ENCODE results near the gene DCAF5.

Gene DCAF5

GRCh38 chr14:69108358-69108757 lies 44.6 kb downstream of the DCAF5 start:
- no peak overlapping the region for H3K27ac ChIP-seq
- no peak for TF ChIP-seq ZFX (IDR thresholded peaks at IDR 0.05; ENCODE audit: borderline replicate concordance)
- TF ChIP-seq CTCF (IDR thresholded peaks at IDR 0.05) = no peak

- TF ChIP-seq CTCF (IDR thresholded peaks at IDR 0.05) (peak; percentile 81), ZFX (IDR thresholded peaks at IDR 0.05; ENCODE audit: borderline replicate concordance) (no peak)
- no peak overlapping the region for H3K27ac ChIP-seq
Measured at GRCh38 chr14:69107407-69108003, 45.4 kb downstream of the DCAF5 start.

GRCh38 chr14:69106451-69106850 lies 46.5 kb downstream of the DCAF5 start:
- no peak overlapping the region for H3K27ac ChIP-seq
- TF ChIP-seq CTCF (IDR thresholded peaks at IDR 0.05) = no peak
- TF ChIP-seq ZFX (IDR thresholded peaks at IDR 0.05; ENCODE audit: borderline replicate concordance) = no peak

GRCh38 chr14:69105326-69105725 lies 47.6 kb downstream of the DCAF5 start:
- no peak overlapping the region for H3K27ac ChIP-seq
- no peak for TF ChIP-seq CTCF (IDR thresholded peaks at IDR 0.05)
- TF ChIP-seq ZFX (IDR thresholded peaks at IDR 0.05; ENCODE audit: borderline replicate concordance) = no peak

GRCh38 chr14:69101331-69101826 lies 51.5 kb downstream of the DCAF5 start:
- peak overlapping the region; percentile 46 for H3K27ac ChIP-seq
- peak; percentile 75 for TF ChIP-seq CTCF (IDR thresholded peaks at IDR 0.05)
- TF ChIP-seq ZFX (IDR thresholded peaks at IDR 0.05; ENCODE audit: borderline replicate concordance) = no peak

GRCh38 chr14:69097974-69098373 lies 54.9 kb downstream of the DCAF5 start:
- H3K27ac ChIP-seq = no peak overlapping the region
- no peak for TF ChIP-seq CTCF (IDR thresholded peaks at IDR 0.05)
- TF ChIP-seq ZFX (IDR thresholded peaks at IDR 0.05; ENCODE audit: borderline replicate concordance) = no peak

- no peak for TF ChIP-seq ZFX (IDR thresholded peaks at IDR 0.05; ENCODE audit: borderline replicate concordance)
- TF ChIP-seq CTCF (IDR thresholded peaks at IDR 0.05) = no peak
- no peak overlapping the region for H3K27ac ChIP-seq
Measured at GRCh38 chr14:69096781-69097475, 56.0 kb downstream of the DCAF5 start.
